Neural progenitor cell (in vitro differentiated cells): ENCODE results near the gene MTF2. TPM values are rescaled to one million over a fixed set of nuclear protein-coding genes. Genes with fewer than 3 reads are reported as not detected.

Experiments
- DNase-seq: peaks from one replicate; pipeline ENCODE4 v3.0.0-alpha.2; 2016; ENCODE audit warnings: low spot score
- H2AFZ ChIP-seq: fragments of 200-600 bp; sonication (generic); replicated peaks from 2 replicates; pipeline ENCODE4 v1.6.1; 2016; ENCODE audit warnings: antibody characterized with exemption
- H3F3A ChIP-seq: fragments of 200-600 bp; sonication (generic); 2 replicates; pipeline ENCODE4 v1.6.1; 2016; ENCODE audit warnings: antibody characterized with exemption, low read depth
- H3K27ac ChIP-seq: fragments of 200-600 bp; sonication (generic); 2 replicates; pipeline ENCODE4 v1.5.1; 2016; ENCODE audit warnings: mild to moderate bottlenecking
- H3K27me3 ChIP-seq: fragments of 200-600 bp; sonication (generic); 2 replicates; pipeline ENCODE4 v1.6.1; 2016; ENCODE audit warnings: mild to moderate bottlenecking, moderate library complexity
- H3K36me3 ChIP-seq: fragments of 200-600 bp; sonication (generic); 2 replicates; pipeline ENCODE4 v1.5.1; 2016
- H3K4me1 ChIP-seq: fragments of 200-600 bp; sonication (generic); 2 replicates; pipeline ENCODE4 v1.6.1; 2016; ENCODE audit warnings: mixed run types
- H3K4me2 ChIP-seq: fragments of 200-600 bp; sonication (generic); 2 replicates; pipeline ENCODE4 v1.6.1; 2016
- H3K4me3 ChIP-seq: fragments of 200-600 bp; sonication (generic); 2 replicates; pipeline ENCODE4 v1.5.1; 2016
- H3K79me2 ChIP-seq: fragments of 200-600 bp; sonication (generic); 2 replicates; pipeline ENCODE4 v1.6.1; 2016; ENCODE audit warnings: low read depth
- H3K9ac ChIP-seq: fragments of 200-600 bp; sonication (generic); 2 replicates; pipeline ENCODE4 v1.6.1; 2016
- H3K9me3 ChIP-seq: fragments of 200-600 bp; sonication (generic); 2 replicates; pipeline ENCODE4 v1.5.1; 2016; ENCODE audit warnings: low read depth
- H4K20me1 ChIP-seq: fragments of 200-600 bp; sonication (generic); 2 replicates; pipeline ENCODE4 v1.6.1; 2016; ENCODE audit warnings: low read depth
- H3K27ac Mint-ChIP-seq: 3 replicates; pipeline ENCODE4 v1.8.0; 2021; ENCODE audit warnings: mixed read lengths
- H3K27me3 Mint-ChIP-seq: 2 replicates; pipeline ENCODE4 v1.8.0; 2022; ENCODE audit warnings: low read depth, mild to moderate bottlenecking, inconsistent platforms, moderate library complexity, mixed read lengths; ENCODE audit not compliant: insufficient read depth
- H3K36me3 Mint-ChIP-seq: 3 replicates; pipeline ENCODE4 v1.8.0; 2021; ENCODE audit warnings: mixed read lengths
- H3K4me1 Mint-ChIP-seq: 3 replicates; pipeline ENCODE4 v1.8.0; 2021; ENCODE audit warnings: mixed read lengths
- H3K4me3 Mint-ChIP-seq: 3 replicates; pipeline ENCODE4 v1.8.0; 2021; ENCODE audit warnings: mild to moderate bottlenecking, moderate library complexity, mixed read lengths
- H3K9me3 Mint-ChIP-seq: 3 replicates; pipeline ENCODE4 v1.8.0; 2020; ENCODE audit warnings: mixed read lengths
- EZH2 ChIP-seq: fragments of 200-600 bp; sonication (generic); IDR thresholded peaks from 2 replicates; pipeline ENCODE4 v1.6.1; 2017; ENCODE audit warnings: antibody characterized with exemption, mild to moderate bottlenecking, moderate library complexity
- EZH2phosphoT487 ChIP-seq: fragments of 200-600 bp; sonication (generic); IDR thresholded peaks from 2 replicates; pipeline ENCODE4 v1.6.1; 2017; ENCODE audit warnings: antibody characterized with exemption
- total RNA-seq: library from RNA; depleted of rRNA; stranded (reverse); fragments of >200 nt; gene quantifications from 2 replicates; pipeline ENCODE4 v1.2.3, GENCODE V29; 2015; ENCODE audit warnings: low replicate concordance
- TF ChIP-seq, protein P1 (sequence below): fragments of 200-600 bp; sonication (generic); IDR thresholded peaks from 2 replicates; pipeline ENCODE4 v1.5.1; 2017; ENCODE audit warnings: antibody characterized with exemption, mild to moderate bottlenecking

Gene MTF2
- total RNA-seq, 1 donor from 2014 or later: 149 TPM

DNA sequence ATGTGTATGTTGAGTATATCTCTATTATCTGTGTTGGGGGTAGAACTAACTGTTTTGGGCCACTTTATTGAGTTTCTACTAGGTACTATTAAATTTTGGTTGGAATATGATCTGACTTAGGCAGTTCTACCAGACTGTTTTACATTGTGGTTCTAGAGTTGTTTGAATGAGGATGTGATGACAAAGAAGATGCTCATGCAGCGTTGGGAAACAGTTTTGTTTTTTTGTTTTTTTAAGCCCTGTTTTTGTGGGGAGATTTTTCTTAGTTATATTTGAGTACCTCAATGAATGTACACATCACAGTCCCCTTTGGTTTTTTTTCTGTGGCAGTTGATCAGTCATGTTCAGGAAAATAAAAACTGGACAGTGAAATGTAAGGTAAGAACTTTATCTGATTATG lies 61.0 kb downstream of the MTF2 start:
- H3K4me3 Mint-ChIP-seq: no peak overlapping the region
- H4K20me1 ChIP-seq: peaks cover 2% of the 10 kb centered on the region
- H3K4me2 ChIP-seq: no peak overlapping the region
- no peaks in the 10 kb centered on the region for H3K27me3 ChIP-seq
- H3K36me3 ChIP-seq: peaks cover 50% of the 10 kb centered on the region
- peaks cover 11% of the 10 kb centered on the region for H3K79me2 ChIP-seq
- no peaks in the 10 kb centered on the region for H3K27me3 Mint-ChIP-seq
- H3K4me1 Mint-ChIP-seq: no peaks in the 10 kb centered on the region
- no peak overlapping the region for H3K9ac ChIP-seq
- no peak for TF ChIP-seq EZH2
- TF ChIP-seq, protein P1, sequence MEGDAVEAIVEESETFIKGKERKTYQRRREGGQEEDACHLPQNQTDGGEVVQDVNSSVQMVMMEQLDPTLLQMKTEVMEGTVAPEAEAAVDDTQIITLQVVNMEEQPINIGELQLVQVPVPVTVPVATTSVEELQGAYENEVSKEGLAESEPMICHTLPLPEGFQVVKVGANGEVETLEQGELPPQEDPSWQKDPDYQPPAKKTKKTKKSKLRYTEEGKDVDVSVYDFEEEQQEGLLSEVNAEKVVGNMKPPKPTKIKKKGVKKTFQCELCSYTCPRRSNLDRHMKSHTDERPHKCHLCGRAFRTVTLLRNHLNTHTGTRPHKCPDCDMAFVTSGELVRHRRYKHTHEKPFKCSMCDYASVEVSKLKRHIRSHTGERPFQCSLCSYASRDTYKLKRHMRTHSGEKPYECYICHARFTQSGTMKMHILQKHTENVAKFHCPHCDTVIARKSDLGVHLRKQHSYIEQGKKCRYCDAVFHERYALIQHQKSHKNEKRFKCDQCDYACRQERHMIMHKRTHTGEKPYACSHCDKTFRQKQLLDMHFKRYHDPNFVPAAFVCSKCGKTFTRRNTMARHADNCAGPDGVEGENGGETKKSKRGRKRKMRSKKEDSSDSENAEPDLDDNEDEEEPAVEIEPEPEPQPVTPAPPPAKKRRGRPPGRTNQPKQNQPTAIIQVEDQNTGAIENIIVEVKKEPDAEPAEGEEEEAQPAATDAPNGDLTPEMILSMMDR: no peak
- TF ChIP-seq EZH2phosphoT487: no peak
- H3K9me3 Mint-ChIP-seq: no peaks in the 10 kb centered on the region
- H3K27ac ChIP-seq: no peak overlapping the region
- peaks cover 23% of the 10 kb centered on the region for H3F3A ChIP-seq
- DNase-seq: no peak
- peaks cover 18% of the 10 kb centered on the region for H3K36me3 Mint-ChIP-seq
- H3K27ac Mint-ChIP-seq: no peak overlapping the region
- H2AFZ ChIP-seq: no peak overlapping the region
- H3K9me3 ChIP-seq: no peaks in the 10 kb centered on the region
- H3K4me1 ChIP-seq: no peaks in the 10 kb centered on the region
- no peak overlapping the region for H3K4me3 ChIP-seq

DNA sequence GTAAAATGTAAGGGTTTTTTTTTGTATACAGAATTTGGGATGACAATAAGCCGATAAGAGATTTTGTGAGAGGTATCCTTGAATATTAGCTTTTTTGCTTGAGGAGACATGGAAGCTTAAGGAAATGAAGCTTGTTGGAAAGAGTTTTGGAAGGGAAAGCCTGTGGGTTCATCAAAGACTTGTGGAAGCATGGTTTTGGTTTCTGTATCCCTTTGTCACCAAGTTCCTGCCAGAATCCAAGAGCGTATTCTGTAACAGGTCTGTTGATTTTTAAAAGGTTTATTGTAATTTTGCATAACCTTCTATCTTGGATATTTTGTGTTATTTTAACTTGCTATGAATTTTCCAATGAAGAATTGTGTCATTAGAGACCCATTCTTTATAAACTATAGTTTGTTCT lies 63.1 kb downstream of the MTF2 start:
- no peaks in the 10 kb centered on the region for H3K4me1 ChIP-seq
- H3K27ac Mint-ChIP-seq: no peak overlapping the region

GRCh38 chr1:93143136-93143535 lies 64.1 kb downstream of the MTF2 start:
- Histone ChIP-seq H3K4me3 (no peak overlapping the region), H3K27ac (no peak overlapping the region), H3K9ac (no peak overlapping the region), H3K4me1 (no peaks in the 10 kb centered on the region), H2AFZ (no peak overlapping the region), H3F3A (peaks cover 32% of the 10 kb centered on the region), H3K36me3 (peaks cover 27% of the 10 kb centered on the region), H3K27me3 (no peaks in the 10 kb centered on the region), H3K9me3 (no peaks in the 10 kb centered on the region), H3K79me2 (peaks cover 10% of the 10 kb centered on the region), H4K20me1 (peaks cover 2% of the 10 kb centered on the region), H3K4me2 (no peak overlapping the region)
- H3K27ac Mint-ChIP-seq: no peak overlapping the region
- no peak overlapping the region for H3K4me3 Mint-ChIP-seq
- peaks cover 3% of the 10 kb centered on the region for H3K27me3 Mint-ChIP-seq
- peaks cover 13% of the 10 kb centered on the region for H3K36me3 Mint-ChIP-seq
- no peaks in the 10 kb centered on the region for H3K9me3 Mint-ChIP-seq
- H3K4me1 Mint-ChIP-seq: no peaks in the 10 kb centered on the region
- TF ChIP-seq EZH2 (no peak), EZH2phosphoT487 (no peak)
- TF ChIP-seq, protein P1: no peak
- no peak for DNase-seq

More for the DNA sequence above, 63.1 kb downstream of the MTF2 start:
- Mint-ChIP-seq H3K4me3 (no peak overlapping the region), H3K4me1 (no peaks in the 10 kb centered on the region), H3K9me3 (no peaks in the 10 kb centered on the region), H3K27me3 (peaks cover 3% of the 10 kb centered on the region), H3K36me3 (peaks cover 13% of the 10 kb centered on the region)
- H3K79me2 ChIP-seq: peaks cover 11% of the 10 kb centered on the region
- peaks cover 2% of the 10 kb centered on the region for H4K20me1 ChIP-seq
- no peak for DNase-seq
- H3F3A ChIP-seq: peaks cover 24% of the 10 kb centered on the region
- H3K9me3 ChIP-seq: no peaks in the 10 kb centered on the region
- no peak overlapping the region for H3K4me3 ChIP-seq
- H3K27me3 ChIP-seq: no peaks in the 10 kb centered on the region
- H3K9ac ChIP-seq: no peak overlapping the region
- H3K36me3 ChIP-seq: peaks cover 36% of the 10 kb centered on the region
- no peak overlapping the region for H3K4me2 ChIP-seq
- no peak overlapping the region for H2AFZ ChIP-seq
- no peak overlapping the region for H3K27ac ChIP-seq
- TF ChIP-seq, protein P1: no peak
- TF ChIP-seq EZH2 (no peak), EZH2phosphoT487 (no peak)
